Endothelial cell of umbilical vein (primary cell): Measurements from ENCODE around the gene FAM98C. TPM values are rescaled to one million over a fixed set of nuclear protein-coding genes. Genes with fewer than 3 reads are reported as not detected.

Source experiments
- BruUV-seq: library from RNA; stranded (reverse); fragments of 400-500 nt; replicated peaks from 2 replicates; lab custom pipeline; 2021; lab: Mats Ljungman, UMichigan
- CTCF ChIA-PET: fragments of 300-600, 350-600 bp; sonication (Branson Sonifier 250); formaldehyde crosslinking; loops from one replicate; lab custom pipeline; 2021; ENCODE audit warnings: antibody characterized with exemption, inconsistent platforms; lab: Charles Lee
- POLR2A ChIA-PET: fragments of 300-600, 350-600 bp; sonication (Branson Sonifier 250); formaldehyde crosslinking; loops from one replicate; lab custom pipeline; 2021; ENCODE audit warnings: antibody characterized with exemption, inconsistent platforms; lab: Charles Lee
- DNase-seq: peaks from one replicate; pipeline ENCODE4 v3.0.0-alpha.2; 2011; ENCODE audit warnings: low read depth, low spot score
- FAIRE-seq: peaks from 2 replicates; lab custom pipeline; 2011; peaks lifted over from hg19 to GRCh38; lab: Jason Lieb, UNC
- H2AFZ ChIP-seq: 2 replicates; pipeline ENCODE4 v1.6.0; 2012; ENCODE audit warnings: low read depth, low read length, control low read depth, inconsistent platforms
- H3K27ac ChIP-seq: 2 replicates; pipeline ENCODE4 v1.5.1; 2011; ENCODE audit warnings: low read depth, mild to moderate bottlenecking, control low read depth, low read length, moderate library complexity; ENCODE audit not compliant: insufficient read depth
- H3K27me3 ChIP-seq, 2 experiments: 2 replicates each; pipeline versions ENCODE4 v1.6.0 to v1.6.1; 2011; ENCODE audit warnings: low read length in 2 of 2, mixed read lengths in 1 of 2; ENCODE audit not compliant: control insufficient read depth in 2 of 2, insufficient read depth in 2 of 2
- H3K36me3 ChIP-seq, 2 experiments: 2 replicates in 1 of 2; 3 replicates in 1 of 2; pipeline ENCODE4 v1.5.1; 2011; ENCODE audit warnings: low read length in 2 of 2, mild to moderate bottlenecking in 1 of 2, moderate library complexity in 1 of 2; ENCODE audit not compliant: control insufficient read depth in 2 of 2, insufficient read depth in 2 of 2; ENCODE audit errors: extremely low read depth in 1 of 2
- H3K4me1 ChIP-seq: 3 replicates; pipeline ENCODE4 v1.5.1; 2011; ENCODE audit warnings: mild to moderate bottlenecking, low read length; ENCODE audit not compliant: control insufficient read depth, insufficient read depth; ENCODE audit errors: extremely low read depth
- H3K4me2 ChIP-seq: 2 replicates; pipeline ENCODE4 v1.6.1; 2011; ENCODE audit warnings: low read length, control low read depth, mixed read lengths; ENCODE audit not compliant: insufficient read depth
- H3K4me3 ChIP-seq, 3 experiments: fragments of 200-600 bp in 1 of 3; sonication (generic), shearing (Covaris generic) in 1 of 3; replicated peaks in 1 of 3; 2 replicates each; pipeline ENCODE4 v1.5.1; 2011 to 2016; ENCODE audit warnings: control low read depth in 3 of 3, low read length in 3 of 3, mild to moderate bottlenecking in 2 of 3, inconsistent platforms in 1 of 3, low read depth in 1 of 3, moderate library complexity in 1 of 3; ENCODE audit not compliant: insufficient read depth in 1 of 3
- H3K79me2 ChIP-seq: 2 replicates; pipeline ENCODE4 v1.6.0; 2012; ENCODE audit warnings: low read length, inconsistent platforms; ENCODE audit not compliant: control insufficient read depth, insufficient read depth
- H3K9ac ChIP-seq: replicated peaks from 2 replicates; pipeline ENCODE3; 2011; ENCODE audit warnings: low read length, control low read depth; ENCODE audit not compliant: insufficient read depth; ENCODE audit errors: extremely low read depth
- H3K9me1 ChIP-seq: replicated peaks from 3 replicates; pipeline ENCODE4 v1.6.0; 2011; ENCODE audit warnings: mild to moderate bottlenecking, low read length; ENCODE audit not compliant: control insufficient read depth, insufficient read depth; ENCODE audit errors: extremely low read depth
- H3K9me3 ChIP-seq: replicated peaks from 2 replicates; pipeline ENCODE4 v1.5.1; 2012; ENCODE audit warnings: low read length, inconsistent platforms; ENCODE audit not compliant: control insufficient read depth, insufficient read depth
- H4K20me1 ChIP-seq: replicated peaks from 2 replicates; pipeline ENCODE3; 2011; ENCODE audit warnings: mild to moderate bottlenecking, low read length; ENCODE audit not compliant: control insufficient read depth, insufficient read depth; ENCODE audit errors: extremely low read depth
- EZH2 ChIP-seq: IDR thresholded peaks from 2 replicates; pipeline ENCODE4 v1.6.1; 2012; ENCODE audit warnings: borderline replicate concordance, low read depth, mild to moderate bottlenecking, moderate library complexity, low read length, inconsistent platforms; ENCODE audit not compliant: severe bottlenecking
- FOS ChIP-seq: IDR thresholded peaks from 2 replicates; pipeline ENCODE4 v1.6.1; 2011; ENCODE audit warnings: mild to moderate bottlenecking, low read length, moderate library complexity, borderline replicate concordance; ENCODE audit not compliant: insufficient read depth
- GATA2 ChIP-seq: IDR thresholded peaks from 2 replicates; pipeline ENCODE4 v1.7.0; 2011; ENCODE audit warnings: low read depth, mild to moderate bottlenecking, moderate library complexity, mixed read lengths, low read length; ENCODE audit not compliant: insufficient read length, insufficient read depth
- JUN ChIP-seq: IDR thresholded peaks from 2 replicates; pipeline ENCODE4 v1.6.1; 2011; ENCODE audit warnings: borderline replicate concordance, low read depth; ENCODE audit not compliant: insufficient read length, insufficient read depth
- MYC ChIP-seq: IDR thresholded peaks from one replicate; pipeline ENCODE4 v1.6.1; 2011; ENCODE audit warnings: mild to moderate bottlenecking, low read depth, low read length
- POLR2A ChIP-seq: IDR thresholded peaks from 2 replicates; pipeline ENCODE4 v1.6.1; 2012; ENCODE audit warnings: low read depth, mild to moderate bottlenecking, control low read depth, low read length
- POLR2AphosphoS5 ChIP-seq: IDR thresholded peaks from 2 replicates; pipeline ENCODE4 v1.6.1; 2012; ENCODE audit warnings: low read depth, mild to moderate bottlenecking, control low read depth, low read length, moderate library complexity; ENCODE audit not compliant: insufficient read depth
- dilution Hi-C: fragments of 300-500 bp; cut with MboI; formaldehyde crosslinking; loops from one replicate; pipeline ENCODE4 v1.15.0; 2019; ENCODE audit warnings: low sequenced_read_pairs; ENCODE audit not compliant: extremely low pct_ligation_motif_present
- intact Hi-C: fragments of 100-400 bp; cut with micrococcal nuclease; formaldehyde crosslinking; loops from one replicate; pipeline ENCODE4 v1.10.0; 2022
- polyA plus RNA-seq, 4 experiments: library from polyadenylated mRNA; depleted of rRNA in 3 of 4; stranded (reverse) in 3 of 4; unstranded in 1 of 4; fragments of >200 nt; gene quantifications; 2 replicates each; pipeline versions ENCODE4 v1.2.1 to v1.2.3, GENCODE V29; 2011 to 2012; ENCODE audit warnings: missing spikeins in 1 of 4
- total RNA-seq: library from RNA; stranded (reverse); gene quantifications from 2 replicates; pipeline ENCODE4 v1.2.3, GENCODE V29; 2021
- TF ChIP-seq, protein P1 (sequence below): IDR thresholded peaks from 2 replicates; pipeline ENCODE4 v1.6.1; 2011; ENCODE audit not compliant: insufficient read depth, insufficient read length
- TF ChIP-seq, protein P2 (sequence below), 2 donors: IDR thresholded peaks; 1 replicate in 1 of 2; 2 replicates in 1 of 2; pipeline ENCODE4 v1.5.1; 2011; ENCODE audit warnings: low read length in 2 of 2, mild to moderate bottlenecking in 2 of 2, moderate library complexity in 2 of 2, control low read depth in 1 of 2, inconsistent platforms in 1 of 2, low read depth in 1 of 2; ENCODE audit not compliant: insufficient read depth in 1 of 2; ENCODE audit errors: extremely low read depth in 1 of 2

FAM98C gene
- total and polyA plus RNA-seq, 2 donors (not counting 3 experiments of a cell fraction or from before 2014, with no cell fraction given), result 12.6 to 13.0 TPM

DNA sequence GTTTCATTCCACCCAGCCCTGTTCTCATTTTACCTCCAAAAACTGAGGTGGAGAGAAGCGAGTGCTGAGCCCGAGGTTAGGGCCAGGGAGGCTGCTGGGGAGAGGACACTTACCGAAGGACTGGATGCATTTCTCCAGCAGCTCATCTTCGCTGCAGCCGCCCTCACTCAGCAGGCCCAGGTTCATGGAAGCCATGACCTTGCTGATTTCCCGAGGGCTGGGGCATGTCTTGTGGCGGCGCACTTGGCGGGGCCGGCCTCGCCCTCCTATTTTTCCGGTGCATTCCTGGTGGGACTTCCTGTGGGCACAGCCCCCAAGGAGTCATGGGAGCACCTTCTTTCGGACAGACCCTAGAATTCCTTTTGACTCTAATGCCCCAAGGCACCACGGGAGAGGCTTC, 19.0 kb downstream of the FAM98C start:
- no peaks in the 10 kb centered on the region for H3K4me1 ChIP-seq
- H3K27ac ChIP-seq, result no peak overlapping the region
- no peaks in the 10 kb centered on the region for H3K79me2 ChIP-seq
- dilution Hi-C loops (no loop called here), intact Hi-C loops (no loop called here)
- H4K20me1 ChIP-seq, result no peaks in the 10 kb centered on the region
- TF ChIP-seq POLR2A (no peak), EZH2 (no peak), JUN (no peak), MYC (no peak), GATA2 (no peak), POLR2AphosphoS5 (no peak), FOS (no peak)
- TF ChIP-seq, protein P1, sequence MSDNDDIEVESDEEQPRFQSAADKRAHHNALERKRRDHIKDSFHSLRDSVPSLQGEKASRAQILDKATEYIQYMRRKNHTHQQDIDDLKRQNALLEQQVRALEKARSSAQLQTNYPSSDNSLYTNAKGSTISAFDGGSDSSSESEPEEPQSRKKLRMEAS, result no peak
- TF ChIP-seq, protein P2, sequence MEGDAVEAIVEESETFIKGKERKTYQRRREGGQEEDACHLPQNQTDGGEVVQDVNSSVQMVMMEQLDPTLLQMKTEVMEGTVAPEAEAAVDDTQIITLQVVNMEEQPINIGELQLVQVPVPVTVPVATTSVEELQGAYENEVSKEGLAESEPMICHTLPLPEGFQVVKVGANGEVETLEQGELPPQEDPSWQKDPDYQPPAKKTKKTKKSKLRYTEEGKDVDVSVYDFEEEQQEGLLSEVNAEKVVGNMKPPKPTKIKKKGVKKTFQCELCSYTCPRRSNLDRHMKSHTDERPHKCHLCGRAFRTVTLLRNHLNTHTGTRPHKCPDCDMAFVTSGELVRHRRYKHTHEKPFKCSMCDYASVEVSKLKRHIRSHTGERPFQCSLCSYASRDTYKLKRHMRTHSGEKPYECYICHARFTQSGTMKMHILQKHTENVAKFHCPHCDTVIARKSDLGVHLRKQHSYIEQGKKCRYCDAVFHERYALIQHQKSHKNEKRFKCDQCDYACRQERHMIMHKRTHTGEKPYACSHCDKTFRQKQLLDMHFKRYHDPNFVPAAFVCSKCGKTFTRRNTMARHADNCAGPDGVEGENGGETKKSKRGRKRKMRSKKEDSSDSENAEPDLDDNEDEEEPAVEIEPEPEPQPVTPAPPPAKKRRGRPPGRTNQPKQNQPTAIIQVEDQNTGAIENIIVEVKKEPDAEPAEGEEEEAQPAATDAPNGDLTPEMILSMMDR (IDR thresholded peaks at IDR 0.05; ENCODE audit: extremely low read depth in 1 of 2, insufficient read depth in 1 of 2, low read depth in 1 of 2, low read length in 2 of 2), result no peak
- ChIA-PET CTCF (interaction anchor here (1.9 kb wide), 1 partner anchor 19 kb away, joined by 5 read pairs; the partner anchor contains the start of gene FAM98C), POLR2A (no interaction called here)
- no peak overlapping the region for H3K4me3 ChIP-seq
- H3K4me2 ChIP-seq, result no peak overlapping the region
- no TSS peak for BruUV-seq
- H3K9ac ChIP-seq, result no peak overlapping the region
- FAIRE-seq, result no peak
- H3K36me3 ChIP-seq, result no peaks in the 10 kb centered on the region
- H3K9me3 ChIP-seq, result no peaks in the 10 kb centered on the region
- H3K9me1 ChIP-seq, result no peaks in the 10 kb centered on the region
- DNase-seq, result no peak
- no peak overlapping the region for H2AFZ ChIP-seq
- no peaks in the 10 kb centered on the region for H3K27me3 ChIP-seq
